OCI-LY7 (cell line): ENCODE measurements around the gene DMRT1. TPM values are rescaled to one million over a fixed set of nuclear protein-coding genes. Genes with fewer than 3 reads are reported as not detected.

ENCODE experiments used
- Bru-seq: library from RNA; stranded (reverse); fragments of 400-500 nt; gene quantifications from one replicate; lab custom pipeline; 2021; lab: Mats Ljungman, UMichigan
- BruChase-seq, 2 experiments: library from RNA; stranded (reverse); fragments of 400-500 nt; gene quantifications; one replicate each; lab custom pipeline; 2021; lab: Mats Ljungman, UMichigan
- BruUV-seq: library from RNA; stranded (reverse); fragments of 400-500 nt; replicated peaks from 2 replicates; lab custom pipeline; 2021; lab: Mats Ljungman, UMichigan
- CTCF ChIA-PET: fragments of 300-600 bp; sonication (Branson Sonifier 250); formaldehyde crosslinking; loops from one replicate; lab custom pipeline; 2022; ENCODE audit warnings: antibody characterized with exemption; ENCODE audit not compliant: unreplicated experiment; lab: Charles Lee
- POLR2A ChIA-PET: fragments of 300-600 bp; sonication (Branson Sonifier 250); formaldehyde crosslinking; loops from one replicate; lab custom pipeline; 2022; ENCODE audit warnings: antibody characterized with exemption; lab: Charles Lee
- DNase-seq: peaks from one replicate; pipeline ENCODE4 v3.0.0-alpha.2; 2015; ENCODE audit warnings: low spot score
- H2AFZ ChIP-seq: fragments of 200-600 bp; sonication (generic), shearing (Covaris generic); 2 replicates; pipeline ENCODE4 v1.6.1; 2014; ENCODE audit warnings: mild to moderate bottlenecking, antibody characterized with exemption, low read length, moderate library complexity
- H3K27ac ChIP-seq: fragments of 200-600 bp; sonication (generic); 2 replicates; pipeline ENCODE4 v1.5.1; 2014; ENCODE audit warnings: mixed run types, low read depth, mild to moderate bottlenecking, moderate library complexity, low read length, inconsistent platforms; ENCODE audit not compliant: poor library complexity, severe bottlenecking
- H3K36me3 ChIP-seq: fragments of 200-600 bp; sonication (generic); 2 replicates; pipeline ENCODE4 v1.6.1; 2014; ENCODE audit warnings: mild to moderate bottlenecking, antibody characterized with exemption, low read length, moderate library complexity, mixed read lengths; ENCODE audit not compliant: insufficient read depth
- H3K4me1 ChIP-seq: fragments of 200-600 bp; sonication (generic); 2 replicates; pipeline ENCODE4 v1.5.1; 2014; ENCODE audit warnings: mild to moderate bottlenecking, low read length; ENCODE audit not compliant: insufficient read depth, poor library complexity, severe bottlenecking
- H3K4me2 ChIP-seq: fragments of 200-600 bp; sonication (generic); 2 replicates; pipeline ENCODE4 v1.6.1; 2014; ENCODE audit warnings: mild to moderate bottlenecking, low read length
- H3K4me3 ChIP-seq: fragments of 200-600 bp; sonication (generic); 2 replicates; pipeline ENCODE4 v1.5.1; 2014; ENCODE audit warnings: mild to moderate bottlenecking, low read depth, low read length; ENCODE audit not compliant: poor library complexity, severe bottlenecking
- H3K79me2 ChIP-seq: fragments of 200-600 bp; sonication (generic); 2 replicates; pipeline ENCODE4 v1.6.1; 2016; ENCODE audit warnings: low read depth, mild to moderate bottlenecking, low read length, moderate library complexity, mixed read lengths; ENCODE audit not compliant: insufficient read depth
- H3K9me2 ChIP-seq: fragments of 200-600 bp; sonication (generic); 2 replicates; pipeline ENCODE4 v1.6.1; 2016; ENCODE audit warnings: mild to moderate bottlenecking, low read length, mixed read lengths; ENCODE audit not compliant: insufficient read depth
- H3K9me3 ChIP-seq: fragments of 200-600 bp; sonication (generic); 2 replicates; pipeline ENCODE4 v1.6.1; 2014; ENCODE audit warnings: mild to moderate bottlenecking, mixed run types, low read length, mixed read lengths
- H4K20me1 ChIP-seq: fragments of 200-600 bp; sonication (generic); 2 replicates; pipeline ENCODE4 v1.6.1; 2014; ENCODE audit warnings: mild to moderate bottlenecking, antibody characterized with exemption, low read length, moderate library complexity, mixed read lengths; ENCODE audit not compliant: insufficient read depth
- CTCF ChIP-seq: fragments of 200-600 bp; sonication (generic); conservative IDR thresholded peaks from 2 replicates; pipeline ENCODE4 v1.5.1; 2014; ENCODE audit warnings: mild to moderate bottlenecking, antibody characterized with exemption, low read length, moderate library complexity, mixed read lengths
- EZH2phosphoT487 ChIP-seq: fragments of 200-600 bp; sonication (generic); IDR thresholded peaks from 2 replicates; pipeline ENCODE4 v1.6.1; 2018; ENCODE audit warnings: low read depth, borderline replicate concordance, mild to moderate bottlenecking, mixed run types, antibody characterized with exemption, low read length, moderate library complexity, mixed read lengths
- intact Hi-C: fragments of 100-400 bp; cut with micrococcal nuclease; formaldehyde crosslinking; loops from one replicate; pipeline ENCODE4 v1.10.0; 2022; ENCODE audit not compliant: unreplicated experiment
- long read RNA-seq: library from polyadenylated mRNA; stranded (forward); transcript quantifications from one replicate; pipeline ENCODE4 v2.0.0, GENCODE V29; 2022
- total RNA-seq, 2 experiments: library from RNA; depleted of rRNA in 1 of 2; stranded (reverse); fragments of >200 nt in 1 of 2; shearing (Covaris generic) in 1 of 2; gene quantifications; 2 replicates each; pipeline ENCODE4 v1.2.3, GENCODE V29; 2014 to 2022

DMRT1 gene
- total RNA-seq (2014; rRNA removed; shearing (Covaris generic)) (not detected in 2 replicates), total RNA-seq (2022) (not detected in 2 replicates), Bru-seq, nascent RNA (percentile 7 among the genes with signal in this experiment), BruChase-seq, experiment 1, labeled RNA remaining after a 6-hour chase (percentile 2 among the genes with signal in this experiment), BruChase-seq, experiment 2, labeled RNA remaining after a 2-hour chase (percentile 1 among the genes with signal in this experiment)
- long read RNA-seq = 0 reads

DNA sequence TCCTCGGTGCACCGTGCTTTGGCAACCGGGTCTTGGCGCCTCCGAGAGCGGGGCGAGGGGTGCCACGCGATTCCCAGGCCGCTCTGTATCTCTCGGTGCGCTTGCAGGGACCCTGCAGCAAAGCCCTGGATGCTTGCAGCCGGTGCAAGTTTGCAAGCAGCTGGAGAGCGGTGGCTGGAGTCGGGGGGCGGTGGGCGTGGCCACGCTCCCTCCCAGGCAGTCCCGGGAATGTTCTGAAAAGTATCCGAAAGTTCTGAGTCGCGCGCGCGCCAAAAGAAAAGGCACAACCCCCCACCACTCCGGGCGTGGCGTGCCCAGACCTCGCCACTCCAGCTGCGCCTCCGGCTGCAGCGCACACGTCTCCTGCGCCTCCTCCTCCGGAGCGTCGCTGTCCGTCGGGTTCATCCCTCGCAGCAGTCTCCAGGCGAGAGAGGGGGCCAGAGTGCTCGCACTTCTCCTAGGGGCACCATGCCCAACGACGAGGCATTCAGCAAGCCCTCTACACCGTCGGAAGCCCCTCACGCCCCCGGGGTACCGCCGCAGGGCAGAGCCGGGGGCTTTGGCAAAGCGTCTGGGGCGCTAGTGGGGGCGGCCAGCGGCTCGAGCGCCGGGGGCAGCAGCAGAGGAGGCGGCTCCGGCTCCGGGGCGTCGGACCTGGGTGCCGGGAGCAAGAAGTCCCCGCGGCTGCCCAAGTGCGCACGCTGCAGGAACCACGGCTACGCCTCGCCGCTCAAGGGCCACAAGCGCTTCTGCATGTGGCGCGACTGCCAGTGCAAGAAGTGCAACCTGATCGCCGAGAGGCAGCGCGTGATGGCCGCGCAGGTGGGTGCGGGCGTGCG is at the start of gene DMRT1:
TSS of gene DMRT1 (plus strand) at position 327 of the 839 bp plus-strand sequence. CDS start at position 469, 142 bp downstream.
- intact Hi-C loops = no loop called here
- TF ChIP-seq EZH2phosphoT487 (no peak), CTCF (no peak)
- DNase-seq = no peak
- H3K79me2 ChIP-seq = no peaks in the 10 kb centered on the region
- no TSS peak for BruUV-seq
- H3K4me3 ChIP-seq = no peak within 1 kb of the TSS
- POLR2A ChIA-PET = interaction anchor here (0.6 kb wide), 1 partner anchor 1392 kb away, joined by 3 read pairs; no protein-coding TSS in a partner anchor
- H3K27ac ChIP-seq = no peak within 1 kb of the TSS
- no peaks in the 10 kb centered on the region for H3K4me1 ChIP-seq
- H3K36me3 ChIP-seq = no peaks in the 10 kb centered on the region
- H2AFZ ChIP-seq = no peak within 1 kb of the TSS
- no peaks in the 10 kb centered on the region for H4K20me1 ChIP-seq
- no peaks in the 10 kb centered on the region for H3K9me3 ChIP-seq
- CTCF ChIA-PET = no interaction called here
- no peaks in the 10 kb centered on the region for H3K9me2 ChIP-seq
- H3K4me2 ChIP-seq = no peak within 1 kb of the TSS

GRCh38 chr9:792331-793260 is 48.9 kb upstream of the DMRT1 start:
- no peak for TF ChIP-seq CTCF
- no peak for TF ChIP-seq EZH2phosphoT487
- BruUV-seq = no TSS peak
- CTCF ChIA-PET = no interaction called here

More at GRCh38 chr9:792331-793260, 48.9 kb upstream of the DMRT1 start:
- no peak for DNase-seq
- no peaks in the 10 kb centered on the region for H3K9me3 ChIP-seq
- no peak overlapping the region for H2AFZ ChIP-seq
- H4K20me1 ChIP-seq = no peaks in the 10 kb centered on the region
- H3K4me2 ChIP-seq = no peak overlapping the region
- H3K27ac ChIP-seq = no peak overlapping the region
- no peaks in the 10 kb centered on the region for H3K9me2 ChIP-seq
- H3K4me1 ChIP-seq = no peaks in the 10 kb centered on the region
- POLR2A ChIA-PET = interaction anchor here (1.0 to 1.3 kb wide), 3 partner anchors 12 to 203 kb away, joined by 3 to 5 read pairs (median 4); no protein-coding TSS in a partner anchor
- intact Hi-C loops = no loop called here
- no peak overlapping the region for H3K4me3 ChIP-seq
- H3K79me2 ChIP-seq = no peaks in the 10 kb centered on the region
- no peaks in the 10 kb centered on the region for H3K36me3 ChIP-seq
